GM18499 (cell line): Measurements from ENCODE around the gene SEC16B.

ENCODE experiments used
- ATAC-seq: cut with Tn5 transposase; IDR thresholded peaks from one replicate; pipeline ENCODE4 v1.9.1; 2021; ENCODE audit warnings: moderate number of reproducible peaks; ENCODE audit not compliant: insufficient read depth, unreplicated experiment

The SEC16B gene

DNA sequence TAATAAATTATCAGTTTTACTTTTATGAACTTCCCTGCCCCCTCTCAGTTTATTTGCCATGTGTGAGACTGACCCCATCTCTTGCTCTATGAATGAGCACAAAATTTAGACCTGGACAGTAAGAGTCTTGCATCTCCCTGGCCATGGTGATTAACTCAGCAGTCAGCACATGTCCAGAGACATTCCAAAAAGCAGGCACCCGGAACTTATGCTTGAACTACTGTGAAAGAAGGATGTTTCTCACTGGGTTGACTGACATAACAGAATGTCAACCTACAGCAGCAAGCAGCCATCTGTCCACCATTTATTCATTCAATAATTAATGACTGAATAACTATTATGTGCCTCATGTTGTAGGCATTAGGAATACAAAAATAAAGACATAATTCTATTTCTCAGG is 11.3 kb upstream of the SEC16B start:
- ATAC-seq = no peak

- no peak for ATAC-seq
Measured at GRCh38 chr1:177979272-177979671, 9.4 kb upstream of the SEC16B start.

DNA sequence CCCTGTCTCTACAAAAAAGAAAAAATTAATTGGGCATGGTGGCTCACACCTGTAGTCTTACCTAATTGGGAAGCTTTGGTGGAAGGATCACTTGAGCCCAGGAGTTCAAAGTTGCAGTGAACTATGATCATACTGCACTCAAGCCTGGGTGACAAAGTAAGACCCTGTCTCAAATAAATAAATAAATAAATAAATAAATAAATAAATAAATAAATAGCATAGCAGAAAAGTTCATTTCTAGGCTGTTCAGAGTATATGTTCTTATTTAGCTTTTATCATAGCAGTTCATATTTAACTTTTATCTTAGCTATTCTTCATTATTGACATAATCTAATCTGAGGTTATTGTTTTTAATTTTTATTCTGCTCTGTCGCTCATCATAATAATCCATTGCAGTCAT is 8.7 kb upstream of the SEC16B start:
- no peak for ATAC-seq

DNA sequence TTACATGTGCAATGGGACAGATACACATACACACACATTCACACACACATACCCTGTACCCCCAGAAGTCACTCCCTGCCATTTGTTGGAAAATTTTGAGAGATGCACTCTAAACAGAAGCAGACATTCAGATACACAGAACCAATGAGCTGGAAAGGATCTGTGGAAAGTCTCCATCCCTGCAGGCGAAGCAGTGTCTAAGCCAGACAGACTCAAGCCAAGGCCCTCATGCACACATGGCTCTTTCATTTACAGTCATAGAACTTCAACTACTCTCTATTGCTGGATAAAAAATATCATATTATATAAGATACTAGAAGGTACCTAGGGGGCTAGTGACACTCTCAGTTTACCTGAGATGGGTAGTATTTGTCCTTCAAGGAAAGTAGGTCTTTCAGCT is 7.3 kb upstream of the SEC16B start:
- ATAC-seq = no peak

GRCh38 chr1:177976596-177976995 is 6.7 kb upstream of the SEC16B start:
- no peak for ATAC-seq

GRCh38 chr1:177975588-177976495 is 6.0 kb upstream of the SEC16B start:
- ATAC-seq = no peak

DNA sequence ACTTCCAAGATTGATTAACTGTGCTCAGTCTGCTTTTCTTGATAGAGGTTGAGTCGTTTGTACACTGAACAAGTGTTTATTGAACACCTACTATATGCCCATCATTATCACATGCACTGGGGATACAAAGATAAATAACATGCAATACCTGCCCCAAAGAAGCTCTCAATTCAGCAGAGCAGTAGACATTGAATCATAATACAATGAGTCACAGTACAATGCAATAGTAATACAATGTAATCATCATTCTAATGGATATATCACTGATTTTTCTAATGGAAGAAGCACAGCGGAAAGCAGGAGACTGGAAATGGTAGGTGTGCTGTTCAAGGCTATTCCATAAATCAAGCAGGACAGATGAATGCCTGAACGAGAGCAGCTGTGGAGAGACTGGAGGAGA is 3.7 kb upstream of the SEC16B start:
- ATAC-seq = no peak

- no peak for ATAC-seq
Measured at GRCh38 chr1:177969109-177969508, 749 bp downstream of the SEC16B start.

GRCh38 chr1:177966199-177966598 is 3.7 kb downstream of the SEC16B start:
- ATAC-seq = no peak

DNA sequence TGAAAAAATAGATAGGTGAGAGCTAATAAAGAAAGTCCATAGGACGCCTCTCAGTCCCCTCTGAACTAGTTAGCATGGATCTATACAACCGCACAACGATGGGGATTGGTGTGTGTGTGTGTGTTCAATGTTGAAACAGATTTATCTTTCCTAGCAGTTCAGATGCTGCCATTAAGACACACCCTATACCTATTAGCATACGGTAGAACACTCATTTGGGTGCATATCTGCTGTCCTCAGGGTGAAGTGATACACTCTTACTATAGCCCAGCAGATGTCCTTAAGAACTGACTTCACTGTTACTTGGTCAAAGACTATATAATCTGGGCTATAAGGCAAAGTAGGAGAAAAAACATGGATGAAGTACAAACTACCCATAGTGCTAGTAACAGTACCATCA is 4.6 kb downstream of the SEC16B start:
- no peak for ATAC-seq

DNA sequence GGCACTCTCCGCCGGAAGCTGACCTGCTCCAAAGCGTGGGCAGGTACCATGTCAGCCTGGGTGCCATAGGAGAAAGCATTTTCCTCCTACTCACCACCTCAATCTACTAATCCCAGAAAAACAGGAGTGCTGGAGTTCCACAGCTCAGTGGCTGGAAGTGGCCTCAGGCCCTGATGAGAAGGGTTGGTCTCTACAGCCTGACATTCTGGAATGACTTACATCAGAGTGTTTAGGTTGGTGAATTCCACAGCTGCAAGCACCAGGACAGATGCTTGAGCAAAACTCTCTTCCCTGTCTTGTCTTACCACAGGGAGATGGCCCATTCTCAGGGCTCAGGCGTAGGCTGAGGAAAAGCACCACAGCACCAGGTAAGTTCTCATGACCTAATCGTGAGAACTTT is 5.5 kb downstream of the SEC16B start:
- ATAC-seq = no peak

- no peak for ATAC-seq
Measured at GRCh38 chr1:177960939-177961622, 8.8 kb downstream of the SEC16B start.

GRCh38 chr1:177959811-177960515 is 9.9 kb downstream of the SEC16B start:
- no peak for ATAC-seq

DNA sequence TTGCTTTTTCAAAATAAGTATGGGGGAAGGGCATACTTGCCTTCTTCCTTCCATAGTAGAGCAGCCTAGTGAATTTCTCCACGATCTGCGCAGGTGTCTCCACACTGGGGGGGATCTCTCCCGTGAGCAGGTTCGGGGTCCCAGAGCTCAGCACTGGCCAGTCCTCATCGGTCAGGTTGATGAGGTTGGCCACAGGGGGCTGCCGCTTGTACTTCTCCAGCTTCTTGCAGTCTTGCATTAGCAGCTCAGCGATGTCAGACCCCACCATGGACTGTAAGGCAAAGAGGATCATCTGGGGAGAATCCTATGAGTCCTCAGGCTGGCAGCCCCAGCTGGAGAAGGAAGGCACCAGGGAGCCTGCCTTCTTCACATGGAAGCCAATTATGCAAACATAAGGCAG is 11.8 kb downstream of the SEC16B start:
- no peak for ATAC-seq

GRCh38 chr1:177954076-177954475 is 15.8 kb downstream of the SEC16B start:
- no peak for ATAC-seq

GRCh38 chr1:177953549-177953948 is 16.3 kb downstream of the SEC16B start:
- ATAC-seq = no peak

- ATAC-seq = no peak
Measured at GRCh38 chr1:177952691-177953090, 17.2 kb downstream of the SEC16B start.

DNA sequence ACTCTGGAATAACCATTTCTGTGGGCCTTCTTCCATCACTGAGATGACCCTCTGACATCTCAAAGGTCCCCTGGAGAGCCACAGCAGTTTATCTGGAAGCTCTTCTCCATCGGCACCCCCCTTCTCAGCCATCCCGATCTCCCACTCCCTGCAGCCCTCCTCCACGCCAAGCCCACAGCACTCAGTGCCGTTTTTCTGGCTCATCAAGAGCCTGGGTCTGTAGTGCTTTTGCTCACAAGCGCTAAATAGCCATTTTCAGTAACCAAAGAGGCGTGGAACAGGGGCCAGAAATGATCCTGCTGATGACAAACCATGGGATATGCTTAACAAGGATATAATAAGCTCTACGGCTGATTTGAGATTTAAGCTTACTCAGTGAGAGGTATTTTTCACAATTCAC is 17.6 kb downstream of the SEC16B start:
- ATAC-seq = no peak

DNA sequence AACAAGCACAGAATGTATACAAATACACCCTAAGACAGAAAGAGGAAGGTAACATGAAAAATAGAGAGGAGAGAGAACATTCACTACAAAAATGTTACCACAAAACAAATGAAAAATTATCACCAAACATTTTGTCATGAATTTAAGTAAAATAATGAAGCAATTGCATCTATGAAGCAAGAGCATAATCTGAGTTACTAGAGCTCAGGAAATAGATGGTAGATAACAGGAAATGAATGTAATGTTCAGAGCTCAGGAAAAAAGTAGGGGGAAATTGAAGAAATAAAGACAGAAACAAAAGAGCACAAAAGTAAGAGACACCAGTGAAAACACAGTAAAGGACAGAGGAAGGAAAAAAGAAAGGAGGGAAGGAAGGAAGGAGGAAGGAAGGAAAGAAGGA is 19.4 kb downstream of the SEC16B start:
- no peak for ATAC-seq

GRCh38 chr1:177948336-177948972 is 21.4 kb downstream of the SEC16B start:
- peak; percentile 56 for ATAC-seq

GRCh38 chr1:177947623-177948022 is 22.2 kb downstream of the SEC16B start:
- no peak for ATAC-seq
